Gastroesophageal sphincter (tissue), 4 donors: ENCODE data around the gene TMEM63A. TPM values are rescaled to one million over a fixed set of nuclear protein-coding genes. Genes with fewer than 3 reads are reported as not detected.

Source experiments
- ATAC-seq: fragments of 150-250 bp; one replicate; pipeline ENCODE4 v1.9.1; 2016; ENCODE audit warnings: mild to moderate bottlenecking, moderate library complexity
- H3K27ac ChIP-seq, 4 donors: fragments of 200-600 bp; sonication (generic) in 3 of 4; 1 replicate in 3 of 4; 2 replicates in 1 of 4; pipeline ENCODE4 v1.5.1; 2016 to 2019
- H3K27me3 ChIP-seq: fragments of 200-600 bp; sonication (generic); one replicate; pipeline ENCODE4 v1.5.1; 2019
- H3K36me3 ChIP-seq, 2 donors: fragments of 200-600 bp; sonication (generic); one replicate each; pipeline ENCODE4 v1.5.1; 2019; ENCODE audit warnings: control low read depth in 1 of 2
- H3K4me1 ChIP-seq, 3 donors: fragments of 200-600 bp; sonication (generic); 1 replicate in 2 of 3; 2 replicates in 1 of 3; pipeline ENCODE4 v1.5.1; 2016 to 2019; ENCODE audit warnings: control low read depth in 2 of 3
- H3K4me3 ChIP-seq, 2 donors: fragments of 200-600 bp; sonication (generic); one replicate each; pipeline ENCODE4 v1.5.1; 2019; ENCODE audit warnings: mild to moderate bottlenecking in 1 of 2, moderate library complexity in 1 of 2
- H3K9me3 ChIP-seq, 3 donors: fragments of 200-600 bp; sonication (generic); one replicate each; pipeline ENCODE4 v1.5.1; 2017 to 2019; ENCODE audit warnings: control low read depth in 2 of 3
- EP300 ChIP-seq: sonication (generic); formaldehyde crosslinking; IDR thresholded peaks from one replicate; pipeline ENCODE4 v1.6.1; 2017; ENCODE audit warnings: antibody characterized with exemption, mild to moderate bottlenecking
- POLR2A ChIP-seq, 2 donors: fragments of 450-650 bp; IDR thresholded peaks; one replicate each; pipeline ENCODE4 v1.6.1; 2017; ENCODE audit warnings: antibody characterized with exemption in 2 of 2, mild to moderate bottlenecking in 2 of 2, moderate library complexity in 1 of 2
- POLR2AphosphoS5 ChIP-seq: sonication (generic); formaldehyde crosslinking; IDR thresholded peaks from one replicate; pipeline ENCODE4 v1.6.1; 2017; ENCODE audit warnings: antibody characterized with exemption
- WGBS, 2 donors: methylation state at CpG; one replicate each; pipeline ENCODE4 v1.1.5; 2018; ENCODE audit warnings: low coverage in 1 of 2; 5-methylcytosine and 5-hydroxymethylcytosine counted together
- total RNA-seq, 4 donors: library from RNA; depleted of rRNA; stranded (reverse); fragments of >200 nt; gene quantifications; one replicate each; pipeline ENCODE4 v1.1.0, GENCODE V29; 2016
- TF ChIP-seq, protein P1 (sequence below), 4 experiments: fragments of 200-600 bp in 2 of 4; fragments of 450-650 bp in 2 of 4; sonication (generic) in 1 of 4; IDR thresholded peaks; one replicate each; pipeline ENCODE4 v1.5.1; 2017 to 2019; ENCODE audit warnings: antibody characterized with exemption in 4 of 4, mild to moderate bottlenecking in 2 of 4, moderate library complexity in 2 of 4

Gene TMEM63A
- total RNA-seq, 4 donors from 2014 or later = 10.9 to 55.9 (median 23.8) TPM

DNA sequence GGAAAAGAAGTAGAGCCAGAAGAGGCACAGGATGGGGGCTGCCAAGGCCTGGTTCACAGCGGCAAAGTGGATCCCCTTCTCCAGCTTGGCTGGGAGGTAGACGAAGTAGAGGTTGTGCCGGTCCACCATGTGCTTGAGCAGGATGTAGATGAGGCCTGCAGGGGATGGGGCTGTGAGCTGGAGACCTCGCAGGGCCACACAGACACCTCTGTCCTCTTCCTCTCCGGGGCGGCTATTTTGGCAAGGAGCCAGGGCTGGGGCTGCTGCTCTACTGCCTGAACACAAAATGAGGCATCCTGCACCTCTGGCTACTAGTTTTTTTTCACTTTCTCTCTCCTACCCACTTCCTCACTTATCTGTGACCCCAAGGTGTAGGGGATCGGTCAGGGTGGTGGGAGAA is 32.3 kb downstream of the TMEM63A start:
- ATAC-seq = no peak
- H3K27me3 ChIP-seq = no peaks in the 10 kb centered on the region
- H3K4me1 ChIP-seq = peaks cover 0 to 46% (median 5%) of the 10 kb centered on the region in 3 donors
- peaks cover 0 to 92% of the 10 kb centered on the region in 2 donors for H3K36me3 ChIP-seq
- H3K4me3 ChIP-seq = no peak overlapping the region
- no peak for TF ChIP-seq EP300
- TF ChIP-seq, protein P1, sequence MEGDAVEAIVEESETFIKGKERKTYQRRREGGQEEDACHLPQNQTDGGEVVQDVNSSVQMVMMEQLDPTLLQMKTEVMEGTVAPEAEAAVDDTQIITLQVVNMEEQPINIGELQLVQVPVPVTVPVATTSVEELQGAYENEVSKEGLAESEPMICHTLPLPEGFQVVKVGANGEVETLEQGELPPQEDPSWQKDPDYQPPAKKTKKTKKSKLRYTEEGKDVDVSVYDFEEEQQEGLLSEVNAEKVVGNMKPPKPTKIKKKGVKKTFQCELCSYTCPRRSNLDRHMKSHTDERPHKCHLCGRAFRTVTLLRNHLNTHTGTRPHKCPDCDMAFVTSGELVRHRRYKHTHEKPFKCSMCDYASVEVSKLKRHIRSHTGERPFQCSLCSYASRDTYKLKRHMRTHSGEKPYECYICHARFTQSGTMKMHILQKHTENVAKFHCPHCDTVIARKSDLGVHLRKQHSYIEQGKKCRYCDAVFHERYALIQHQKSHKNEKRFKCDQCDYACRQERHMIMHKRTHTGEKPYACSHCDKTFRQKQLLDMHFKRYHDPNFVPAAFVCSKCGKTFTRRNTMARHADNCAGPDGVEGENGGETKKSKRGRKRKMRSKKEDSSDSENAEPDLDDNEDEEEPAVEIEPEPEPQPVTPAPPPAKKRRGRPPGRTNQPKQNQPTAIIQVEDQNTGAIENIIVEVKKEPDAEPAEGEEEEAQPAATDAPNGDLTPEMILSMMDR (IDR thresholded peaks at IDR 0.05) = no peak
- no peak for TF ChIP-seq POLR2AphosphoS5
- TF ChIP-seq POLR2A (IDR thresholded peaks at IDR 0.05) = no peak
- H3K9me3 ChIP-seq = no peaks in the 10 kb centered on the region
- peak overlapping the region in 1 of 4 donors; percentile 33 for H3K27ac ChIP-seq
- WGBS, 2 donors = 100% methylated on average over 1 of the region's 7 CpGs

DNA sequence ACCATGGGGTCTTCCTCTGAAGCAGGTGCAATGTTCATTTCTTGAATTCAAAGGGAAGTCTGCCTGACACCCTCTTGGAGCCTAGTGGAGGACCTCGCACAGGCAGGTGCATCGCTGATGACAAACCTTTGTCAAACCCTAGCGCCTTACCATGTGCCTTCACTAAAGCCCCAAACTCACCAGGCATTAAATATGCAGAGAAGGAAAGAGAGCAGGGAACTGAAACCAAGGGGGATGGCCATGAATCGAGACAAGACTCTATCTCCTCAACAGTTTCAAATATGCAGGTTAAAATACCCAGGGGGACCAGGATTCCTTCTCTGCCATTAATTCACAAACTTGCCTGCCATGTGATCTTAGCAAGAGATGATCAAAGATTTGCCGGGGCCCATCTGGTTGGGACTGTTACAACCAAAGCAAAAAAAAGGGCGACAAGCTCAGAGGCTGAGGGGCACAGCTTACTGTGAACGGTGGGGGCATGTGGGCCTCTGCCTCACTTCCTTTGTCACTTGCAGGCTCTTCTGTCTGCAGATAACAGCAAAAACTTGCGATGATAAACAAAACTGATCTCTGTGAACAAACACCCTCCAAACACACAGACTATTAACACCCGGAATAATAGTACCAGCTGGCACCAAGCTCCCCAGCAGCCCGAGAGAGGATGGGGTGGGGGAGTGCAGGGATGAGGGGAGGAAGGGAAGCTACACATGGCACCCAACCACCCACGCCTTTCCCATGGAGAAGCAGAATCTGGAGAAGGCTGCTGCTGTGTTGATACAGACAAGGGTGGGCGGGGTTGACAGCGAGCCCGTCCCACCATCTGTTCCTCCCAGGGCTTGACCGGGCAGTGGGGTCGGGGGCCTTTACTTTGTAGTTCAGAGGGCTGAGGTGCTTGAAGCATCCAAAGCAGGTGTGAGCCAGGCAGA is 33.9 kb downstream of the TMEM63A start:
- no peak for ATAC-seq
- Histone ChIP-seq H3K27me3 (no peaks in the 10 kb centered on the region), H3K9me3 (no peaks in the 10 kb centered on the region), H3K4me1 (peaks cover 0 to 48% (median 5%) of the 10 kb centered on the region in 3 donors), H3K36me3 (peaks cover 0 to 92% of the 10 kb centered on the region in 2 donors), H3K4me3 (no peak overlapping the region), H3K27ac (peak overlapping the region in 1 of 4 donors; percentile 34)
- WGBS, 2 donors = 60 to 77% methylated on average over 5 to 9 of the region's 16 CpGs
- no peak for TF ChIP-seq POLR2AphosphoS5
- TF ChIP-seq EP300 = no peak
- TF ChIP-seq, protein P1 (IDR thresholded peaks at IDR 0.05) = no peak
- no peak for TF ChIP-seq POLR2A (IDR thresholded peaks at IDR 0.05)

DNA sequence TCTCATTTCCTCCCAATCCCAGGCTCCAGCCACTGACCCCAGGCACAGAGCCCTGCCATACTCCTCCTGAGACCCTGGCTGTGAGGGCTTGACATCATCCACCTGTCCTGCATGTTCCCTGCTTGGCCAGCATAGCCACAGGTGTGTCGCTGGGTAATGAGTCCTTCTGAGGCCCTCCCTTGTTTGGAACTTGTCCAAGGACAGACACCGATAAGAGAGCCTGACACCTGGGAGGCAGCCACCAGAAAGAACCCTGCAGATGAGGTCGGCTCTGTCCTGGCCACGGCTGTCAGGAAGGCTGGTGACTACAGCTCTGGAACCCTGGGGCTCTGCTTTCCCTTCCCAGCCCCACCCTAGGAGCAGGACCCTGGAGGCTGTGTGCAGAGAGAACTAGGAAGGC is 34.6 kb downstream of the TMEM63A start:
- Histone ChIP-seq H3K27ac (peak overlapping the region in 1 of 4 donors; percentile 34), H3K36me3 (peaks cover 0 to 92% of the 10 kb centered on the region in 2 donors), H3K4me3 (no peak overlapping the region), H3K27me3 (no peaks in the 10 kb centered on the region), H3K9me3 (no peaks in the 10 kb centered on the region), H3K4me1 (peaks cover 0 to 48% (median 5%) of the 10 kb centered on the region in 3 donors)
- no peak for ATAC-seq
- TF ChIP-seq POLR2AphosphoS5 = no peak
- TF ChIP-seq, protein P1 (IDR thresholded peaks at IDR 0.05) = no peak
- TF ChIP-seq EP300 = no peak
- TF ChIP-seq POLR2A (IDR thresholded peaks at IDR 0.05) = no peak
- no CpG with 5 or more reads among the region's 4 CpGs for WGBS, 2 donors

DNA sequence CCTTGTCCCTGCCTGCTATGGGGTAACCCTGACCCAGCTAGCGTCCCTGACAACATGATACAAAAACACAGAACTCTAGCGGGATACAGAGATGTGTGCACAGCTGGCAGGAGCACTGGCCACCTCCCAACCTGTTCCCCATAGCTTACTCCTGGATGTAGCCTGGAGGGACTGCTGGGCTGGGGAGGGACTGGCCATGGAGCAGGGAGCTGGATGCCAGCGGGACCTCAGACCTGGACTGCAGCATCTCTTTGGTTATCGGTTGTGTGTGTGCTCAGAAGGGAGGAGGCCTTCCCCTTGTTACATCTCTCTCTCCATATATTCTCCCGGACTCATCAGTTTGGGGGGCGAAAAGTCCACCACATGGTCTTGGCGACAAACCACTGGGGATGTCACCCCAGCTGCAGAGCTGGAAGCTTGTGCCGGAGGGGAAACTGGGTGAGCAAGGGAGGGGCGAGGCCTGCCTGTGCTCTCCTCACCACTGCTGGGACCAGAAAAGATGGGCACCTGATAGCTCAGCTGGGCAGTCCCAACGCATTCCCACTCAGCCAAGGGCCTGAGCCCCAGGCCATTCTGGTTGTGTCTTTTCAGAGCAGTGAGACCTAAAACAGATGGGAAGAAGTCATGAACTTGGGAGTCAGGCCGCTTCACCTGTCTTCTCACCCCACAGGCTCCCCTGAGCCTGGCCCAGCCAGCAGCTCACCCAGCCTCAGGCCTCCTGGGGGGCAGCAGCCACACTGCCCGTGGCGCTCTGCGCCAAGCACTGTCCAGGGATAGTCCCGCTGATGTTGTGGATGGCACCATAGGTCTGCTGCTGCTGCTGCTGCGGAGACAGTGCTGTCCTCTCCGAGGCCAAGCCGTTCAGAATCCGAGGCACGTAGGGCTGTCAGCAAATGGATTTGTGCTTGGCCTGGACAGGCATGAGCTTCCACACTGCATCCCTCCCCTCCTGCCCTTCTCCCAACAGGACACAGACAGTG is 35.6 kb downstream of the TMEM63A start:
- ATAC-seq = no peak
- 60 to 80% methylated on average over 1 of the region's 20 CpGs for WGBS, 2 donors
- Histone ChIP-seq H3K4me3 (no peak overlapping the region), H3K27me3 (no peaks in the 10 kb centered on the region), H3K36me3 (peaks cover 0 to 92% of the 10 kb centered on the region in 2 donors), H3K9me3 (no peaks in the 10 kb centered on the region), H3K27ac (peak overlapping the region in 3 of 4 donors; percentile 59 to 66 (median 65)), H3K4me1 (peaks cover 0 to 41% (median 5%) of the 10 kb centered on the region in 3 donors)
- no peak for TF ChIP-seq EP300
